Ascending aorta (tissue), 2 donors: ENCODE data around the gene HRG. TPM values are rescaled to one million over a fixed set of nuclear protein-coding genes. Genes with fewer than 3 reads are reported as not detected.

Source experiments
- DNase-seq, 2 donors: peaks; one replicate each; pipeline ENCODE4 v3.0.0-alpha.2; 2019; ENCODE audit warnings: low spot score in 2 of 2
- H3K27ac ChIP-seq, 2 donors: fragments of 200-600 bp; sonication (generic); one replicate each; pipeline ENCODE4 v1.5.1; 2016 to 2017; ENCODE audit warnings: mild to moderate bottlenecking in 1 of 2
- H3K27me3 ChIP-seq: fragments of 200-600 bp; sonication (generic); one replicate; pipeline ENCODE4 v1.5.1; 2017
- H3K36me3 ChIP-seq, 2 donors: fragments of 200-600 bp; sonication (generic); one replicate each; pipeline ENCODE4 v1.5.1; 2016
- H3K4me1 ChIP-seq, 2 donors: fragments of 200-600 bp; sonication (generic); one replicate each; pipeline ENCODE4 v1.5.1; 2016 to 2017; ENCODE audit warnings: mild to moderate bottlenecking in 1 of 2
- H3K4me3 ChIP-seq, 2 donors: fragments of 200-600 bp; sonication (generic); one replicate each; pipeline ENCODE4 v1.5.1; 2016 to 2017; ENCODE audit warnings: mild to moderate bottlenecking in 1 of 2
- H3K9me3 ChIP-seq, 2 donors: fragments of 200-600 bp; sonication (generic); one replicate each; pipeline ENCODE4 v1.5.1; 2016
- CTCF ChIP-seq, 3 experiments: fragments of 200-600 bp in 2 of 3; fragments of 450-650 bp in 1 of 3; sonication (generic) in 2 of 3; IDR thresholded peaks; one replicate each; pipeline ENCODE4 v1.5.1; 2016 to 2019; ENCODE audit warnings: antibody characterized with exemption in 3 of 3, mild to moderate bottlenecking in 1 of 3, moderate library complexity in 1 of 3
- intact Hi-C: fragments of 100-400 bp; cut with DNase I; formaldehyde crosslinking; loops from one replicate; pipeline ENCODE4 v1.15.1; 2023
- total RNA-seq: library from RNA; depleted of rRNA; stranded (reverse); fragments of >200 nt; gene quantifications from one replicate; pipeline ENCODE4 v1.1.0, GENCODE V29; 2016

The HRG gene
- total RNA-seq, 1 donor from 2014 or later: 6.9 TPM

DNA sequence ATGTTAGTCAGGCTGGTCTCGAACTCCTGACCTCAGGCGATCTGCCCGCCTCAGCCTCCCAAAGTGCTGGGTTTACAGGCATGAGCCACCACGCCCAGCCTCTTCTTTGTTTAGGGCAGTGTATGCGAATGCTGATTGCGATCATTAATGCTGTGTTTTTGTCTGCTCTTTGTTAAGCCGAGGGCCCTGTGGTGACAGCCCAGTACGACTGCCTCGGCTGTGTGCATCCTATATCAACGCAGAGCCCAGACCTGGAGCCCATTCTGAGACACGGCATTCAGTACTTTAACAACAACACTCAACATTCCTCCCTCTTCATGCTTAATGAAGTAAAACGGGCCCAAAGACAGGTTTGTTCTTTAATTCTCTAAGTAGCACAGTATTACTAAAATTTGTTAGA is 59.1 kb downstream of the HRG start:
- no peak for TF ChIP-seq CTCF (IDR thresholded peaks at IDR 0.05)
- intact Hi-C loops: no loop called here
- Histone ChIP-seq H3K27ac (no peak overlapping the region), H3K9me3 (no peaks in the 10 kb centered on the region), H3K36me3 (no peaks in the 10 kb centered on the region), H3K4me1 (no peaks in the 10 kb centered on the region), H3K4me3 (no peak overlapping the region), H3K27me3 (no peaks in the 10 kb centered on the region)
- no peak for DNase-seq

Other genes starting within 250 kb of the HRG start
- gene CRYGS, start 121.6 kb upstream of the HRG start, total RNA-seq: not detected
- 6.4 TPM for gene TBCCD1, start 98.7 kb upstream of the HRG start, total RNA-seq
- 31.3 TPM for gene DNAJB11, start 95.3 kb upstream of the HRG start, total RNA-seq
- 0.53 TPM for gene AHSG, start 53.0 kb upstream of the HRG start, total RNA-seq
- not detected for gene FETUB, start 25.6 kb upstream of the HRG start, total RNA-seq
- gene KNG1, start 51.3 kb downstream of the HRG start, total RNA-seq: not detected
- 260 TPM for gene EIF4A2, start 117.6 kb downstream of the HRG start, total RNA-seq
- 23.8 TPM for gene RFC4, start 140.5 kb downstream of the HRG start, total RNA-seq
- 8.2 TPM for gene ADIPOQ, start 176.7 kb downstream of the HRG start, total RNA-seq